GM12878 (cell line): ENCODE data around the gene PHYKPL. TPM values are rescaled to one million over a fixed set of nuclear protein-coding genes. Genes with fewer than 3 reads are reported as not detected.

Experiments used
- ATAC-seq: fragments of 200-7000 bp; cut with Tn5 transposase; 3 replicates; pipeline ENCODE4 v1.9.1; 2020; ENCODE audit warnings: mild to moderate bottlenecking, moderate library complexity
- BruUV-seq: library from RNA; stranded (reverse); fragments of 400-500 nt; replicated peaks from 2 replicates; lab custom pipeline; 2021; lab: Mats Ljungman, UMichigan
- CTCF ChIA-PET: fragments of 300-600 bp; sonication (Branson Sonifier 250); formaldehyde crosslinking; extraction: SDS; loops from one replicate; lab custom pipeline; 2021; ENCODE audit warnings: inconsistent platforms; lab: Yijun Ruan, JAX
- POLR2A ChIA-PET: fragments of 350-600 bp; formaldehyde crosslinking; extraction: SDS; loops from one replicate; lab custom pipeline; 2021; ENCODE audit warnings: inconsistent platforms; lab: Charles Lee
- RAD21 ChIA-PET: fragments of 300-600 bp; sonication (Branson Sonifier 250); formaldehyde crosslinking; loops from one replicate; lab custom pipeline; 2023; ENCODE audit warnings: antibody characterized with exemption; ENCODE audit not compliant: unreplicated experiment; lab: Charles Lee
- SMC1A ChIA-PET: fragments of 300-600 bp; sonication (Branson Sonifier 250); formaldehyde crosslinking; loops from one replicate; lab custom pipeline; 2023; ENCODE audit not compliant: unreplicated experiment, uncharacterized antibody; lab: Charles Lee
- DNase-seq: peaks from one replicate; pipeline ENCODE4 v3.0.0-alpha.2; 2011; ENCODE audit warnings: low read depth, low spot score
- FAIRE-seq: peaks from 3 replicates; lab custom pipeline; 2011; peaks lifted over from hg19 to GRCh38; lab: Jason Lieb, UNC
- H2AFZ ChIP-seq: 2 replicates; pipeline ENCODE4 v1.6.0; 2011; ENCODE audit warnings: low read depth, low read length, control low read depth; ENCODE audit not compliant: control insufficient read depth
- H3K27ac ChIP-seq: 2 replicates; pipeline ENCODE4 v1.5.1; 2011; ENCODE audit warnings: control low read depth; ENCODE audit not compliant: control insufficient read depth, insufficient read depth
- H3K27me3 ChIP-seq, 2 experiments: replicated peaks in 1 of 2; 2 replicates each; pipeline versions ENCODE4 v1.6.0 to v1.6.1; 2011; ENCODE audit warnings: low read length in 1 of 2; ENCODE audit not compliant: control insufficient read depth in 2 of 2, insufficient read depth in 2 of 2
- H3K36me3 ChIP-seq, 2 experiments: 2 replicates each; pipeline ENCODE4 v1.5.1; 2011; ENCODE audit warnings: low read length in 1 of 2; ENCODE audit not compliant: control insufficient read depth in 2 of 2, insufficient read depth in 2 of 2
- H3K4me1 ChIP-seq: 2 replicates; pipeline ENCODE4 v1.6.1; 2011; ENCODE audit warnings: mild to moderate bottlenecking, low read length, moderate library complexity, mixed read lengths; ENCODE audit not compliant: control insufficient read depth, insufficient read depth
- H3K4me2 ChIP-seq: 2 replicates; pipeline ENCODE4 v1.6.0; 2011; ENCODE audit warnings: control low read depth; ENCODE audit not compliant: control insufficient read depth, insufficient read depth
- H3K4me3 ChIP-seq: fragments of 200-600 bp; sonication (generic); 2 replicates; pipeline ENCODE4 v1.5.1; 2016
- H3K79me2 ChIP-seq: 2 replicates; pipeline ENCODE4 v1.6.0; 2011; ENCODE audit warnings: low read length; ENCODE audit not compliant: control insufficient read depth, insufficient read depth
- H3K9ac ChIP-seq: 2 replicates; pipeline ENCODE4 v1.8.0; 2011; ENCODE audit warnings: low read length, control low read depth, mixed read lengths; ENCODE audit not compliant: control insufficient read depth, insufficient read depth
- H3K9me3 ChIP-seq: replicated peaks from 3 replicates; pipeline ENCODE4 v1.5.1; 2011; ENCODE audit warnings: mild to moderate bottlenecking, low read length; ENCODE audit not compliant: control insufficient read depth, insufficient read depth
- H4K20me1 ChIP-seq: 2 replicates; pipeline ENCODE4 v1.6.0; 2011; ENCODE audit not compliant: control insufficient read depth, insufficient read depth
- BMI1 ChIP-seq: fragments of 450-650 bp; IDR thresholded peaks from 2 replicates; pipeline ENCODE4 v1.6.1; 2016; ENCODE audit warnings: mild to moderate bottlenecking, moderate library complexity, borderline replicate concordance
- CBX3 ChIP-seq: fragments of 200-600 bp; sonication (generic); IDR thresholded peaks from 2 replicates; pipeline ENCODE4 v1.6.1; 2016; ENCODE audit warnings: low read depth, borderline replicate concordance
- GABPA ChIP-seq: IDR thresholded peaks from 2 replicates; pipeline ENCODE4 v1.6.1; 2014; ENCODE audit warnings: antibody characterized with exemption, low read depth, mild to moderate bottlenecking, inconsistent platforms
- MTA3 ChIP-seq: IDR thresholded peaks from 2 replicates; pipeline ENCODE4 v1.6.1; 2012; ENCODE audit warnings: low read length, inconsistent platforms, borderline replicate concordance
- SMAD1 ChIP-seq: fragments of 450-650 bp; IDR thresholded peaks from 2 replicates; pipeline ENCODE4 v1.6.1; 2018; ENCODE audit warnings: mild to moderate bottlenecking, low read depth; ENCODE audit not compliant: partially characterized antibody
- WGBS: methylation state at CpG from one replicate; pipeline ENCODE4 v1.1.6; 2016; ENCODE audit warnings: low lambda C conversion rate; ENCODE audit not compliant: insufficient replicate concordance, insufficient coverage; ENCODE audit errors: missing lambda C conversion rate; 5-methylcytosine and 5-hydroxymethylcytosine counted together
- in situ Hi-C: fragments of 300-500 bp; cut with MboI; formaldehyde crosslinking; loops from 9 replicates; pipeline ENCODE4 v1.14.3; 2018; ENCODE audit warnings: mixed read lengths
- intact Hi-C: fragments of 100-400 bp; cut with micrococcal nuclease; formaldehyde crosslinking; loops from one replicate; pipeline ENCODE4 v1.14.2; 2022; ENCODE audit not compliant: unreplicated experiment
- polyA plus RNA-seq, 11 experiments: library from polyadenylated mRNA; depleted of rRNA in 4 of 11; unstranded in 6 of 11; stranded (reverse) in 5 of 11; fragments of >200 nt; fragmentation: Nextera tagmentation in 4 of 11; fragmentation: Illumina TruSeq in 1 of 11; extraction: Ambion mirVana in 4 of 11; extraction: Trizol in 1 of 11; gene quantifications; 1 replicate in 1 of 11; 2 replicates in 10 of 11; pipeline versions ENCODE4 v1.2.1 to v1.2.3, GENCODE V29; 2011 to 2016; ENCODE audit warnings: inconsistent platforms in 2 of 11, missing spikeins in 2 of 11, low read depth in 1 of 11
- total RNA-seq, 4 experiments: library from RNA; depleted of rRNA in 3 of 4; stranded (reverse); fragments of >200 nt in 3 of 4; fragmentation: Illumina TruSeq in 1 of 4; extraction: Trizol in 1 of 4; gene quantifications; 2 replicates each; pipeline versions ENCODE4 v1.2.1 to v1.2.3, GENCODE V29; 2013 to 2021
- TF ChIP-seq, protein P1 (sequence below): IDR thresholded peaks from 2 replicates; pipeline ENCODE4 v1.6.1; 2012; ENCODE audit warnings: improper control_type of control experiment, low read depth, low read length; ENCODE audit not compliant: insufficient replicate concordance

Gene PHYKPL
- total and polyA plus RNA-seq, 10 of the 15 experiments (the other 5 are each of a cell fraction or from before 2014, with no cell fraction given) = 4.5 to 53.9 (median 25.6) TPM

DNA sequence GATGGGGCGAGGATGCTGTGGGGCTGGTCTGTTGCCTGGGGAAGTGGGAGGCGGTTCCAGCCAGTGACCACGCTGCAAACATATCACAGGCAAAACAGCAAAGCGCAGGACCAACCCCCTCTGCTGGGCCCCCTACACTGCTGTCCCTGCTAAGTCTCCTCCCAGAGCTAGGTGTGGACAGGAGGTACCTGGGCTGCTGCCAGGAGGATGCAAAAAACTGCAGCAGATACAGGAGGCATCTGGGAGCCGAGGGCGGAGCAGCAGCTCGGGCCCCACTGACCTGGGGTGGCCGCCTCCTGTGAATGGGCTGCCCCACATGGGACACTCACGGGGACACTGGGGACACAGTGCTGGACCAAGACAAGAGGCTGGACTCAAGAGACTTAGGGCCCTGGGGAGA, 48.0 kb upstream of the PHYKPL start (continued):
- TF ChIP-seq, protein P1, sequence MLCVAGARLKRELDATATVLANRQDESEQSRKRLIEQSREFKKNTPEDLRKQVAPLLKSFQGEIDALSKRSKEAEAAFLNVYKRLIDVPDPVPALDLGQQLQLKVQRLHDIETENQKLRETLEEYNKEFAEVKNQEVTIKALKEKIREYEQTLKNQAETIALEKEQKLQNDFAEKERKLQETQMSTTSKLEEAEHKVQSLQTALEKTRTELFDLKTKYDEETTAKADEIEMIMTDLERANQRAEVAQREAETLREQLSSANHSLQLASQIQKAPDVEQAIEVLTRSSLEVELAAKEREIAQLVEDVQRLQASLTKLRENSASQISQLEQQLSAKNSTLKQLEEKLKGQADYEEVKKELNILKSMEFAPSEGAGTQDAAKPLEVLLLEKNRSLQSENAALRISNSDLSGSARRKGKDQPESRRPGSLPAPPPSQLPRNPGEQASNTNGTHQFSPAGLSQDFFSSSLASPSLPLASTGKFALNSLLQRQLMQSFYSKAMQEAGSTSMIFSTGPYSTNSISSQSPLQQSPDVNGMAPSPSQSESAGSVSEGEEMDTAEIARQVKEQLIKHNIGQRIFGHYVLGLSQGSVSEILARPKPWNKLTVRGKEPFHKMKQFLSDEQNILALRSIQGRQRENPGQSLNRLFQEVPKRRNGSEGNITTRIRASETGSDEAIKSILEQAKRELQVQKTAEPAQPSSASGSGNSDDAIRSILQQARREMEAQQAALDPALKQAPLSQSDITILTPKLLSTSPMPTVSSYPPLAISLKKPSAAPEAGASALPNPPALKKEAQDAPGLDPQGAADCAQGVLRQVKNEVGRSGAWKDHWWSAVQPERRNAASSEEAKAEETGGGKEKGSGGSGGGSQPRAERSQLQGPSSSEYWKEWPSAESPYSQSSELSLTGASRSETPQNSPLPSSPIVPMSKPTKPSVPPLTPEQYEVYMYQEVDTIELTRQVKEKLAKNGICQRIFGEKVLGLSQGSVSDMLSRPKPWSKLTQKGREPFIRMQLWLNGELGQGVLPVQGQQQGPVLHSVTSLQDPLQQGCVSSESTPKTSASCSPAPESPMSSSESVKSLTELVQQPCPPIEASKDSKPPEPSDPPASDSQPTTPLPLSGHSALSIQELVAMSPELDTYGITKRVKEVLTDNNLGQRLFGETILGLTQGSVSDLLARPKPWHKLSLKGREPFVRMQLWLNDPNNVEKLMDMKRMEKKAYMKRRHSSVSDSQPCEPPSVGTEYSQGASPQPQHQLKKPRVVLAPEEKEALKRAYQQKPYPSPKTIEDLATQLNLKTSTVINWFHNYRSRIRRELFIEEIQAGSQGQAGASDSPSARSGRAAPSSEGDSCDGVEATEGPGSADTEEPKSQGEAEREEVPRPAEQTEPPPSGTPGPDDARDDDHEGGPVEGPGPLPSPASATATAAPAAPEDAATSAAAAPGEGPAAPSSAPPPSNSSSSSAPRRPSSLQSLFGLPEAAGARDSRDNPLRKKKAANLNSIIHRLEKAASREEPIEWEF = no peak

DNA sequence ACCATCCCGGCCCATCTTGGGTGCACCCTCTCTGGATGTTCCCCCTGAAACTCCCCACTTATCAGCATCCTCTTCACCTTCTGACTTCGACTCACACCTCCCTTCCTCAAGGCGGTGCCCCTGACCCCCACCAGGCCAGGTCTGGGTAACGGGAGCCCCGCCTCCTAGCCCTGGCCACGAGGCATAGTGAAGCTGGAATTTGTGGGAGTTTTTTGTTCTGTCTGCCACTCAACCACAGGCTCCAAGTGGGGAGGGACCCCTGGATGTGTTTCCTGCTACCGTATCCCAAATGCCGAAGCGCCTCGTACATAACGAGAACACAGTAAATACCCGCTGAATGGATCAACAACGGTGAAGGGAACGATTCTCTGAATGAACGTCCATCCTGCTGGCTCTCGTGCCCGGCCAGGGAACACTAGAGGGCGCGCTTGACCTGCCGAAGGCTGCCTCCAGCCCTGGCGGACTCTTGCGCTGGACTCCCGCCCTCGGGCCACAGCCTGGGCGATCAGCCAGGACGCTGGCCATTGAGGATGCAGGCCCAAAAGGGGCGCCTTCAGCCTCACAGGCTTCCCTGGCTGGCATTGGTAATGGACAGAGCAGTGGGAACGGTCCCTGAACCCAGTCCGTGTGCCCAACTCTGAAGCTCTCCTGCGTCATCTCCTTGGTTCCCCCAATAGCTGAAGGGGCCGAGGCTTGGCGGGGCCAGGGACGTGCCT, 47.3 kb upstream of the PHYKPL start:
- SMC1A ChIA-PET = interaction anchor here (1.8 kb wide), 1 partner anchor 1214 kb away, joined by 9 read pairs; no protein-coding TSS in a partner anchor
- Histone ChIP-seq H3K9me3 (peaks cover 4% of the 10 kb centered on the region; the same call in 2 of the 3 replicates), H3K36me3 (no peaks in the 10 kb centered on the region), H4K20me1 (no peaks in the 10 kb centered on the region), H2AFZ (peak overlapping the region; percentile 39; the same call in 1 of the 2 replicates), H3K27me3 (no peaks in the 10 kb centered on the region), H3K9ac (no peak overlapping the region), H3K4me2 (no peak overlapping the region), H3K79me2 (no peaks in the 10 kb centered on the region), H3K4me1 (no peaks in the 10 kb centered on the region), H3K4me3 (no peak overlapping the region), H3K27ac (no peak overlapping the region)
- DNase-seq (no peak), FAIRE-seq (peak; percentile 84), ATAC-seq (peak; percentile 99)
- RAD21 ChIA-PET = no interaction called here
- POLR2A ChIA-PET = no interaction called here
- 15% methylated on average over 33 of the region's 33 CpGs for WGBS
- BruUV-seq = no TSS peak
- CTCF ChIA-PET = interaction anchor here (0.6 to 2.7 kb wide), 7 partner anchors 204 to 1214 kb away, joined by 3 to 10 read pairs (median 5); no protein-coding TSS in a partner anchor
- intact Hi-C loops (loop anchor here (1.0 to 10.0 kb wide), 6 partner anchors 42 to 1214 kb away; partner anchors contain the start of gene ZNF354A), in situ Hi-C loops (loop anchor here (5.0 kb wide), 2 partner anchors 272 to 1217 kb away; no protein-coding TSS in a partner anchor)
- TF ChIP-seq SMAD1 (no peak), MTA3 (no peak), CBX3 (no peak), BMI1 (no peak), GABPA (no peak)
- TF ChIP-seq, protein P1 = no peak
